HL-60 (cell line): ENCODE results near the gene PGAP6.
A peak's percentile ranks its signal among the peaks of the same experiment; 100 is the strongest.

Experiments
- POLR2AphosphoS5 ChIP-seq: IDR thresholded peaks from 2 replicates; pipeline ENCODE4 v1.6.1; 2012; ENCODE audit warnings: low read depth
- SPI1 ChIP-seq: IDR thresholded peaks from 2 replicates; pipeline ENCODE4 v1.6.1; 2012; ENCODE audit warnings: low read depth, mild to moderate bottlenecking, borderline replicate concordance
- TF ChIP-seq, protein P1 (sequence below): IDR thresholded peaks from one replicate; pipeline ENCODE4 v1.5.1; 2011; ENCODE audit warnings: low read length, control low read depth, inconsistent platforms; ENCODE audit not compliant: insufficient read depth

DNA sequence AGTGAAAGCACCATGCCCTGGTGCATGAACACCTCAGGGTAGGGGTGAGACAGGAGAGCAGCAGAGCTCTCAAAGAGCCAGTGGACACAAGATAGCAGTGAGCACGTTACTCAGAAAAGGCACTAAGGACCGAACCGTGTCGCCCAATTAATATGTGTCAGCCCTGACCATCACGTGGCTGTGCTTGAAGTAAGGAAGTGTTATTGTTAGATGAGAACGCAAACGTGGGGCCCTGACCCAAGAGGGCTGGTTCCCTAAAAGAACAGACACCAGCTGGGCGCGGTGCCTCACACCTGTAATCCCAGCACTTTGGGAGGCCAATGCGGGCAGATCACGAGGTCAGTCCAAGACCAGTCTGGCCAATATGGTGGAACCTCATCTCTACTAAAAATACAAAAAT, 45.5 kb downstream of the PGAP6 start:
- TF ChIP-seq SPI1 (peak; percentile 47; the same call in 1 of the 2 replicates), POLR2AphosphoS5 (no peak)
- TF ChIP-seq, protein P1, sequence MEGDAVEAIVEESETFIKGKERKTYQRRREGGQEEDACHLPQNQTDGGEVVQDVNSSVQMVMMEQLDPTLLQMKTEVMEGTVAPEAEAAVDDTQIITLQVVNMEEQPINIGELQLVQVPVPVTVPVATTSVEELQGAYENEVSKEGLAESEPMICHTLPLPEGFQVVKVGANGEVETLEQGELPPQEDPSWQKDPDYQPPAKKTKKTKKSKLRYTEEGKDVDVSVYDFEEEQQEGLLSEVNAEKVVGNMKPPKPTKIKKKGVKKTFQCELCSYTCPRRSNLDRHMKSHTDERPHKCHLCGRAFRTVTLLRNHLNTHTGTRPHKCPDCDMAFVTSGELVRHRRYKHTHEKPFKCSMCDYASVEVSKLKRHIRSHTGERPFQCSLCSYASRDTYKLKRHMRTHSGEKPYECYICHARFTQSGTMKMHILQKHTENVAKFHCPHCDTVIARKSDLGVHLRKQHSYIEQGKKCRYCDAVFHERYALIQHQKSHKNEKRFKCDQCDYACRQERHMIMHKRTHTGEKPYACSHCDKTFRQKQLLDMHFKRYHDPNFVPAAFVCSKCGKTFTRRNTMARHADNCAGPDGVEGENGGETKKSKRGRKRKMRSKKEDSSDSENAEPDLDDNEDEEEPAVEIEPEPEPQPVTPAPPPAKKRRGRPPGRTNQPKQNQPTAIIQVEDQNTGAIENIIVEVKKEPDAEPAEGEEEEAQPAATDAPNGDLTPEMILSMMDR: no peak
